Stimulated activated naive CD4-positive, alpha-beta T cell (primary cell): Measurements from ENCODE around the gene CAPN5.
A peak's percentile ranks its signal among the peaks of the same experiment; 100 is the strongest.
"Not testable (repeated sequence)": the region's sequence is repeated elsewhere in the genome, so short reads cannot be mapped to it uniquely, and the experiment has no call there.

Source experiments
- DNase-seq, 6 experiments: peaks; one replicate each; lab custom pipeline; 2025; lab: John Stamatoyannopoulos, UW

The CAPN5 gene

DNA sequence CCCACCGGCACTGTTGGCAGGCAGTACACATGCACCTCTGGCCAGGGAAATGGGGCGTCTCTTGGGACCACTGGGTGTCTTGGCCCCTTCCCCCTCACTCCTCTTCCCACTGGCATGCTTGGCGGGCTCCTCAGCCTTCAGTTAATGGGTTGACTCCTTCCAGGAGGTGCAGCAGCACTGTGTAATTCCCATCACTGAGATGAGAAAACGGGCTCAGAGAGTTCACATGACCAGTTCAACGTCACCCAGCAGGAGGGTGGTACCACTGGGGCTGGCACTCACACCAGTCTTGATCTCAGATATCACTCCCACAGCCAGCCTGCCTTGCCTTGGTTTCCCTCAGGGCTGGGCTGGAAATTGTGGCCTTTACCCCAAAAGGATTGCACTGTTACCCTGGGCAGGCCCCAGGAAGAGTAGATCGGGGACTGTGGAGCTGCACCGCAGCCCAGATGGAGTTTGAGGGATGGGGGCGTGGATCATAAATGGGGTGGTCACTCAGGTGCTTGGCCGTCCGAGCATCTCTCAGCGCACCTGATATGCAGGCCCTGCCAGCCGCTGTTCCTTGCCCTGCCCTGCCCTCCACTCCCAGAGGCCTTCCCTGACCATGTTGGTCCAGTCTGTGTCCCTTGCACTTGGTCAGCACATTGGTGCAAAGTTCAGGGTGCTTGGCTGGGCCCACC is 16.9 kb downstream of the CAPN5 start:
- no peak for DNase-seq

- no peak for DNase-seq
Observed at GRCh38 chr11:77084581-77085191, 17.9 kb downstream of the CAPN5 start.

DNA sequence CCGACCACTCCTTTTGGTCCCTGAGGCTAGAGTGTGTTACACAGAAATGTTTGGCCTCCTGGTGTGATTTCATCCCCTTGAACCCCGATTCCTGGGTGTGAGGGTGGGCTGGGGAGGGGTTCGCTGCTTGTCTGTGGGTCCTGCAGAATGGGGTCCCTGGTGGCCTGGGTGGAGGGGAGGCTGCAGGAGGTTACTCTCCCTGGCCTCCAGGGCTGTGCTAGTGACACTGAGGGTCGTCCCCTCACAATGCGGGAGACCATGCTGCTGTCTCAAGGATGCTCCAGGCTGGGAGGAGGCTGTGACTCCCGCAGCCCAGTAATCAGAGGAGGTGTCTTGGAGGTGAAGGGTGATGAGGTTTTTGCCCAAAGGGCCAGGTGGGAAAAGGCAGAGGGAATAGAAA is 18.9 kb downstream of the CAPN5 start:
- DNase-seq, result no peak

GRCh38 chr11:77086521-77087472 is 20.0 kb downstream of the CAPN5 start:
- no peak for DNase-seq

GRCh38 chr11:77087723-77088225 is 21.0 kb downstream of the CAPN5 start:
- no peak for DNase-seq

DNA sequence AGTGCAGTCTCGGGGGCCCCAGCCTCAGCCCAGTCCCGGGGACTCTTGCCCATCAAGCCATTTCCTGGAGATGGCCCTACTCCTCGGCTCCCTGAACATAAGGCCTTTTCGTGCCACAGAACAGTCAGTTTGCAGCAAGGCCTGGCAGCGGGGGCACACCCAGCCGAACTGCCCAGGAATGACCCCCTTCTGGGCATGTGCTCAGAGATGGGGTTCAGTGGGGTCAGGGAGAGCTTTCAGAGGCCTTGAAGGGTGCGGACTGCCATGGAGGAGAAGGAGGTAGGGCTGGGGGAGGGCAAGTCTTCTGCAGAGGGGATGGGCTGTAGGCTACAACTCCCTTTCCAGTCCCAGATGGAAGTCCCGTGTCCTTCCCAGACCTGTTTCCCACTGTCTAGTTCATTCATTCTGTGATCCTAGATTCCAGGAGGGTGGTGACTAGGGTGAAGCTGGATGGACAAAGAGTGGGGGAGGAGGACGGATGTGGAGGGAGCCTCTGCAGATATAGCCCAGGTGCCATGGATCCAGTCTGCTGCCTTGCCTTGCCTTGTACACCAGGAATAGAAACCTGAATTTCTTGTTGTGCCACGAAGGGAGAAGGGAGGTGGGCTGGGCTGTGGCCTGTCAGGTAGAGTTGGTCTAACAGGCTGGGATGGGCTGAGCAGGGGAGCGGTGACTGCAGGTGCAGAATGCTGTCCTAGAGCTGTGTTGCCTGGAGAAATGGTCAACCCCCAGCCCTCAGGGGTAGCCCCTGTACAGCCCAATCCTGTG is 21.6 kb downstream of the CAPN5 start:
- no peak for DNase-seq

- no peak for DNase-seq
Observed at GRCh38 chr11:77089004-77089545, 22.3 kb downstream of the CAPN5 start.

GRCh38 chr11:77090046-77090372 is 23.2 kb downstream of the CAPN5 start:
- no peak for DNase-seq

- no peak for DNase-seq
Observed at GRCh38 chr11:77090373-77091111, 23.8 kb downstream of the CAPN5 start.

- DNase-seq, result peak; percentile 55 to 75 (median 66)
Observed at GRCh38 chr11:77091146-77091940, 24.6 kb downstream of the CAPN5 start.

DNA sequence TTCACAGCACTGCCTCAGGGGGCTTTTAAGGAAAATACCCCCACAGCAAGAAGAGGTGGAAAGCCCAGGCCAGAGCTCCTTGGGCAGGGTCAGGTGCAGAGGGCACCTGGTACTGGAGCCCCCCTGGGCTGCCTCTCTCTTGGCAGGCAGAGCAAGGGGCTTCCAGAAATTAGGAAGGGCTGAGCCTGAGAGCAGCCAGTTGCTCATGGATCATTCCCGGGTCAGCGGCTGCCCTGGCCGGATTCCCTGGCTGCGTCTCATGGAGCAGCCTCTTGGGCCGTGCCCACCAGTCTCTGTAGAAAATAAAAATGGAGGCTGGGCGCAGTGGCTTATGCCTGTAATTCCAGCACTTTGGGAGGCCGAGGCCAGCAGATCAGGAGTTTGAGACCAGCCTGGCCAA is 25.6 kb downstream of the CAPN5 start:
- DNase-seq, result no peak

DNA sequence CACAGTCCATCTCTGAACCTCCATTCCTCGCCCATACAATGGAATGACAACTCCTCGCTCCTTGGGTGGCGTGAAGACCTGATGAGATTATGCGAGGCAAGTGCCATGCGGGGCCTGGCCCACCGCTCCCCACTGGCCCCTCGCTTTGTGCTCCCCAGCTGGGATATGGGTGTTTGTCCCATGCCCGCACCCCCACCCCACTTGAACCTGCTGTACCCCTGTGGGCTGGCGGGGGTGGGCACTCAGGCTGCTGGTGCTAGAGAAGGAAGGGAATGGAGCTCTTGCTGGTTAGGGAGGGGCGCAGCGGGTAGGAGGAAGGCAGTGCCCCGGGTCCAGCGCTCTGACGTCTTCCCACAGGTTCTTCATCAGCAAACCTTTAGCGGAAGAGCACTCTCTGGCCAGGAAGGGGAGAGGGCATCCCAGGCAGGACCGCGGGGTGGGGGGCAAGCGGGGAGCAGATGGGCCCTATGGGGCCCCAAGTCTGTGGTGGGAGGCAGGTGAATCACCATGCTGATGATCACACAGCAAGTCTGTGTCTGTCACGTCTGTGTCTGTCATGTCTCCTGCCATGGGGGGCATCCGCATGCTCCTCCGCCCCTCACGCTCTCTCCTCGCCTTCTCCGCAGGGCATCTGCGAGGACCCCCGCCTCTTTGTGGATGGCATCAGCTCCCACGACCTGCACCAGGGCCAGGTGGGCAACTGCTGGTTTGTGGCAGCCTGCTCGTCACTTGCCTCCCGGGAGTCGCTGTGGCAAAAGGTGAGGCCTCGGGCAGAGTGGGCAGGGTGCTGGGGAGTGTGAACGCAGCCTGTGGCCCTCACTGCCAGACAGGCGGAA is 26.5 kb downstream of the CAPN5 start:
- DNase-seq, result no peak

GRCh38 chr11:77093987-77094840 is 27.4 kb downstream of the CAPN5 start:
- no peak for DNase-seq

DNA sequence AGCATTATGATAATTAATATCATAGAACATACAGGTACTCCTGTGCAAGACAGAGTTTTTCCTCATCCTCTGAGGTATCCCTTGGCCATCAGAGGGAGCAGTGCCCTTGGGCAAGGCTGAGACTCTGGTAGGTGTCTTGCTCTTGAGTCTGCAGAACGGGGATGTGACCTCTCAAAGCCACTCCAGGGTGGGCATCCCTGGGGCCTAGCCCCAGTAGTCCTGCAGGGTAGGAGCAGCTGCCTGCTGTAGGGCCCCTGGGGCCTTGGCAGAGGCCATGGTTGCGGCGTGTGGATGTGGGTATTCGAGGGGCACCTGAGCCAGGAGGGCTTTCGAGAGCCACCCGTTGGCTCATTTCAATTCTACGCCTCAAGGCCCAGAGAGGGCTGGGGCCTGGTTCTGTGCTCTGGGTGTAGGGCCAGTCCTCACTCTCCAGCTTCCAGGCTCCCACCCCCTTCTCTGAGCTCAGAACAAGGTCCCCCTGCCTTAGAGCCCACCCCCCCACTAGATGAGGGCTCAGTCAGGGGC is 28.1 kb downstream of the CAPN5 start:
- DNase-seq, result no peak

GRCh38 chr11:77095551-77096490 is 29.1 kb downstream of the CAPN5 start:
- DNase-seq, result no peak

GRCh38 chr11:77096591-77097019 is 29.8 kb downstream of the CAPN5 start:
- no peak for DNase-seq

DNA sequence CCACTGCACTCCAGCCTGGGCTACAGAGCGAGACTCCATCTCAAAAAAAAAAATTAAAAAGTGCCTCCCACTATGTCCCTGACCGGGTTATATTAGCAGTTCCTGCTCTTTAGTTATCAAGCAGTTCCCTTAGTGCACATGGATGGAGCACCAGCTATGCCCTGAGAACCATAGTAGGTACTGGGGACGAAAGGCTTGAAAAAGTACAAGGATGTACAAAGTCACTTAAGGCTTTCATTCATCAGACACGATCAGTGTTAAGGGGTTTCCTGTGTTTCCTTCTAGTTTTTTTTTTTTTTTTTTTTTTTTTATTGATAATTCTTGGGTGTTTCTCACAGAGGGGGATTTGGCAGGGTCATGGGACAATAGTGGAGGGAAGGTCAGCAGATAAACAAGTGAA is 30.4 kb downstream of the CAPN5 start:
- DNase-seq, result not testable (repeated sequence)
